Activated gamma-delta T cell treated with Interleukin-2 at 50 U/mL for 16 hours (primary cell): Measurements from ENCODE around the gene HYI.
"Not testable (repeated sequence)": the region's sequence is repeated elsewhere in the genome, so short reads cannot be mapped to it uniquely, and the experiment has no call there.

Experiments used
- DNase-seq: peaks from one replicate; pipeline ENCODE4 v3.0.0-alpha.2; 2020

The HYI gene

DNA sequence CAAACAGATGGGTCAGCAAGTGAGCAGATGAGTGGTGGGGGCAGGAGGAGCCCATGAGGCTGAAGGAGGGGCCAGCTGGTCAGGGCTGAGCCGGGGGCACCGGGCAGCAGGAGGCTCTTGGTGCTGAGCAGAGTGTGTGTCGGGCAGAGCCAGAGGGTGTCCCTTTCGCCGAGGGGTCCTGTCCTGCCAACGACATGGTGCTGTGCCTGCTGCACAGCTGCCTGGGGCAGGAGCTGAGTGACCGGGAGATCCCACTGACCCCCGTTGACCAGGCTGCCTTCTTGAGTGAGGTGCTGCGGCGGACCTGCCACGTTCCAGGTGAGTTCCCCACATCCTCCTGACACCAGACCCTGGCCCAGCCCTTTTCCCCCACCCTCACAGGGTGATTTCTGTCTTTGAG is 27.5 kb downstream of the HYI start:
- no peak for DNase-seq

DNA sequence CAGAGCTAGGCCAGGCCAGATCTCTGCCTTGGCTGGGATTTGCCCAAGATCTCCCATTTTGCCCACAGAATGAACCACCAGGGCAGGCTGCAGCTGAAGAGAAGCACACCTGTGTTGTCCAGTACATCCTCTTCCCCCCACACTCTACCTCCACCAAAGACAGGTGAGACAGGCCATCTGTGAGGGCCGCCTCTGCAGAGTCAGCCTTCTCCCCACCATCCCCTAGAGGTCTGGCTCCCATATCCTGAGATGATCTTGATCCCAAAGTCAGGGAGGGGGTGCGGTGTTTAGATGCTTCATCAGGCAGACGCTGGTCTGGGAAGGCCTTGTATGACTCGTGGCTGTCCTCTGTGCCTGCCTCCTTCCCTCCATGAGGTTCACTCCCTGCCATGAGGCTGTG is 28.7 kb downstream of the HYI start:
- DNase-seq, result no peak

DNA sequence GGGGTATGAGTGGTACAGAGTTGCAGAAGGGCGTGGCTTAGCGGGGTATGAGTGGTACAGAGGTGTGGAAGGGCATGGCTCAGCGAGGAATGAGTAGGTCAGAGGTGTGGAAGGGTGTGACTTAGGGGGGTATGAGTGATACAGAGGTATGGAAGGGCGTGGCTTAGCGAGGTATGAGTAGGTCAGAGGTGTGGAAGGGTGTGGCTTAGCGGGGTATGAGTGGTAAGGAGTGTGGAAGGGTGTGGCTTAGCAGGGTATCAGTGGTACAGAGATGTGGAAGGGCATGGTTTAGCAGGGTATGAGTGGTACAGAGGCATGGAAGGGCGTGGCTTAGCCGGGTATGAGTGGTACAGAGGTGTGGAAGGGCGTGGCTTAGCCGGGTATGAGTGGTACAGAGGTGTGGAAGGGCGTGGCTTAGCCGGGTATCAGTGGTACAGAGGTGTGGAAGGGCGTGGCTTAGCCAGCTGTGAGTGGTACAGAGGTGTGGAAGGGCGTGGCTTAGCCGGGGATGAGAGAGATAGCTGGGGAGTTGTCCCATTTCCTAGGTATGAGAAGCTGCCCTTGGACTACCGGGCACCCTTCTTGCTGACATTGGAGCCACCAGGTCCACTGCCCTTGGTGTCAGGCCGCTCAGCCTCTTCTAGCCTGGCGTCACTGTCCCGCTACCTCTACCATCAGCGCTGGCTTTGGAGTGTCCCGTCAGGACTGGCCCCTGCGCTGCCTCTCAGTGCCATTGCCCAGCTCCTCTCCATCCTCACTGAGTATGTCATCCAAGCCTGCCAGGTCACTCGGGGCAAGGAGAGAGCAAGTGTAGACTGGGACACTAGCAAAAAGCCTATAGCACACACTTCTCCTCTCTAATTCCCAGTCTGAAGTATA is 29.8 kb downstream of the HYI start:
- DNase-seq, result no peak

DNA sequence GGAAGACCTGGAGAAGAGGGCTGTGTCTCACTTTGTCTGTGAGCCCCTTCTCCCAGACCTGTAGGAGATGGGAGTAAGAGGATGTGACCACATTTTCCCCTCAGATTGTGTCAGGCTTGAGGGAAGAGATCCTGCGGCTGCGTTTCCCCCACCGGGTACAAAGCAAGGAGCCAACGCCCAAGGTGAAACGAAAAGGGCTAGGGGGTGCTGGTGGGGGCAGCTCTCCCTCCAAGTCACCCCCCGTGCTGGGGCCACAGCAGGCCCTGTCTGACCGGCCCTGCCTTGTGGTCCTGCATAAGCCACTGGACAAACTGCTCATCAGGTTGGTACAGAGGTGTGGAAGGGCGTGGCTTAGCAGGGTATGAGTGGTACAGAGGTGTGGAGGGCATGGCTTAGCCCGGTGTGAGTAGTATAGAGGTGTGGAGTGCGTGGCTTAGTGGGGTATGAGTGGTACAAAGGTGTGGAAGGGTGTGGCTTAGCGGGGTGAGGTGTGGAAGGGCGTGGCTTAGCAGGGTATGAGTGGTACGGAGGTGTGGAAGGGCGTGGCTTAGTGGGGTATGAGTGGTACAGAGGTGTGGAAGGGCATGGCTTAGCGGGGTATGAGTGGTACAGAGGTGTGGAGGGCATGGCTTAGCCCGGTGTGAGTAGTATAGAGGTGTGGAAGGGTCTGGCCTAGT is 30.6 kb downstream of the HYI start:
- DNase-seq, result no peak

DNA sequence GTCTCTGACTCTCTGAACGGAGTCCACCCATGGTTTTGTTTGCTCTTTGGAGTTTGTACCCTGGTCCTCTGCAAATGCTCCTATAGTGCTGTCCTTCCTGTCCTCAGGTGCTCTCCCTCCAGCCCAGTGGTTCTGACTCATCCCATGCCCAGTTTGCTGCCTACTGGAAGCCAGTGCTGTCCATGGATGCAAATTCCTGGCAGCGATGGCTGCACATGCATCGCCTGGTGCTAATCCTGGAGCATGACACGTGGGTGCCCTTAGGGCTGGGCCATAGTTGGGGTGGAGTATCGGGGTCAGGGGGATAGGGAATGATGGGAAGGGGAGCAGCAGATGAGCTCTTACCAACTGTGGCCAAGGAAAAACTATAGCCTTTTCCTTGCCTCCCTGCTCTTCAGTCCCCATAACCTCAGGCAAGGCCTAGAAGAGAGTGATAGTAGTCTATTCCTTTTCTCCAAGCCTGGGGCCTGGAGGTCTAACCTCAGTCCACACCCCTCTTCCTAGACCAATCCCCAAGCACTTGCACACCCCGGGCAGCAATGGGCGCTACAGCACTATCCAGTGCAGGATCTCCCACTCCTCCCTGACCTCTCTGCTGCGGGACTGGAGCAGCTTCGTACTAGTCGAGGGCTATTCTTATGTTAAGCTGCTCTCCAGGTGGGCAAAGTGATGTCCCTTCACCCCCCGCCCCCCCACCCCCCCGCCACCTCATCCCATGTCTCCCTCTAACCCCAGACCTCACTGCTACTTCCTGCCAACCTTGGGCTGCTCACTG is 31.6 kb downstream of the HYI start:
- DNase-seq, result no peak

DNA sequence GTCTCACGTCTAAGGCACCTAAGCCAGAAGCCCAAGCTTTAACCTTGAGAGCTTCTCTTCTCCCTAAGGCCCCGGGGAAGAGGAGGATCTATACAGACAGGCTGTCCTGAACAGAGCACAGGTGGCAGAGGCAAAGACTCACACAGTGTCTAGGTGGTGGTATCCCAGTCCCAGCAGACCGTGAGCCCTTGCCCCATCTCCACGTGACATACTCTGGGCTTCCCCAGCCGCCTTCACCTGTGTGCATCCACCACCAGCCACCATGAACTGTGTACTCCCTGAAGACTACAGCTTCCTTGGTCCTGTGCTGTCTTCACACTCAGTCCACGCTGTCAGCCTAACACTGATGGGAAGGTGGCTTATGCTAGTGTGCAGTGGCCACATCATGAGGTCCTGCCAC is 32.3 kb downstream of the HYI start:
- no peak for DNase-seq

DNA sequence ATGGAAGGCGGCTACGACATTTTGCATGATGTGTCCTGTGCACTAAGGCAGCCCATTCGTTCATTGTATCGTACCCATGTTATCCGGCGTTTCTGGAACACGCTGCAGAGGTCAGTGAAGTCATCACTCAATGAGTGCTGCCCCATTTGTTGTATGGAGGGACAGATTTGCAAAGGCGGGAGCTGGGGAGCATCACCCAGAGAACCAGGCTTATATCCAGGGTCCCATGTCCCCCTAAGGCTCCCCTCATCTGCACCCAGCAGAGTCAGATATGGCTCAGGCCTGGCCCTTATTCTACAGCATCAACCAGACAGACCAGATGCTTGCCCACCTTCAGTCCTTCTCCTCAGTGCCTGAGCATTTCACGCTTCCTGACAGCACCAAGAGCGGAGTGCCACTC is 32.9 kb downstream of the HYI start:
- no peak for DNase-seq

DNA sequence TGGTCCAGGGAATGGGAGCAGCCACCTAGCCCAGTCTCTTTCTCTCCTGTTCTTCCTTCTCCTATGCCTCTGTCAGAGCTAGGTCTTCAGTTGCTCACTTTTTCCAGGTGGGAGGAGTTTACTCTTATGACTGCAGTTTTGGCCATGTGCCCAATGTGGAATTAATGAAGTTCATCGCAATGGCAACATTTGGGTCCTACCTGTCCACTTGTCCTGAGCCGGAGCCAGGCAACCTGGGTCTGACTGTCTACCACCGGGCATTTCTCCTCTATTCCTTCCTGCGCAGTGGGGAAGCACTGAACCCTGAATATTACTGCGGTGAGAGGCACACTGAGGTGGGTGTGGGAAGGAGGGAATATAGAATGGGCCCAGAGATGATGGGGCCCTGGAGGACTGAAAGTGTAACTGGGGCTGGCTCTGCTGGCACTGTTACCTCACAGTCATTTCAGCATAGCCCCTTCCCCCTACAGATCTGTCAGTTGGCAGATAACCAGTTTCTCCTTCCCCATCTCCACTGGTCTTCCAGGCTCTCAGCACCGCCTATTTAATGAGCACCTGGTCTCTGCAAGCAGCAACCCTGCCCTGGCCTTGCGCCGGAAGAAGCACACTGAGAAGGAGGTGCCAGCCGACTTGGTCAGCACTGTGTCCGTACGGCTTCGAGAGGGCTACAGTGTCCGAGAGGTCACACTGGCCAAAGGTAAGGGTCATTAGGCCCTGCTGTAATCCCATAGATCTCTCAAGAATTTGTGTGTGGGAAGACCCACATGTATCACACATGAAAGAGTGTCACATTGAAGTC is 33.9 kb downstream of the HYI start:
- DNase-seq, result no peak

DNA sequence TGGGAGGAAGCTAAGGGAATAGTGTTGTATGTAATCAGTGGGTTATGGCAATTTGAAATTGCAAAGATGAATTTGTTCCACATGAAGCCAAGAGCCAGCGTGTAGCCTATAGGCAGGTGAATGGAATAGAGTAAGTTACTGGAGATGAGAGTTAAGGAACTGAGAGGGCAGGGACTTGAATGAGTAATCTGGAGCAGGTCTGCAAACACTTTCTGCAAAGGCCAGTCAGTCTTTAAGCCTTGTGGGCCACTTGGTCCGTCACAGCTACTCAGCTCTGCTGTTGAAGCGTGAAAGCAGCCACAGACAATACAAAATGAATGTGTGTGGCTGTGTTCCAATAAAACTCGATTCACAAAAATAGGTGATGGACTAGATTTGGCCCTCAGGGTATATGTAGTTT is 34.9 kb downstream of the HYI start:
- no peak for DNase-seq

DNA sequence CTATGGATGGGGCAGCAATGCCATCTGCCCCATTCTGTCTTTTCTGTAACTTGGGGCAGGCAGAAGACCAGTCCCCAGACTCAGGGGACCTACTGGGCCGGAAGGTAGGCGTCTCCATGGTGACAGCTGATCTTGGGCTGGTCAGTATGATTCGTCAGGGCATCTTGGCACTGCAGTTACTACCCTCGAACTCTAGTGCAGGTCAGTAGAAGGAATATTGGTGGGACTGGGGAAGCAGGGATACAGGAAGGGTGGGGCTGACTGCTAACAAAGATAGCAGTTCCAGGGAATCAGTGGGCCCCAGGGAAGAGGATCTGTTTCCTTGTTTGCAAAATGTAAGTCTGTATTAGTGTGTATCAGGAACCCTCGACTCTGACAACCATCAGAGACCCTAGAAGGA is 37.8 kb downstream of the HYI start:
- DNase-seq, result no peak

DNA sequence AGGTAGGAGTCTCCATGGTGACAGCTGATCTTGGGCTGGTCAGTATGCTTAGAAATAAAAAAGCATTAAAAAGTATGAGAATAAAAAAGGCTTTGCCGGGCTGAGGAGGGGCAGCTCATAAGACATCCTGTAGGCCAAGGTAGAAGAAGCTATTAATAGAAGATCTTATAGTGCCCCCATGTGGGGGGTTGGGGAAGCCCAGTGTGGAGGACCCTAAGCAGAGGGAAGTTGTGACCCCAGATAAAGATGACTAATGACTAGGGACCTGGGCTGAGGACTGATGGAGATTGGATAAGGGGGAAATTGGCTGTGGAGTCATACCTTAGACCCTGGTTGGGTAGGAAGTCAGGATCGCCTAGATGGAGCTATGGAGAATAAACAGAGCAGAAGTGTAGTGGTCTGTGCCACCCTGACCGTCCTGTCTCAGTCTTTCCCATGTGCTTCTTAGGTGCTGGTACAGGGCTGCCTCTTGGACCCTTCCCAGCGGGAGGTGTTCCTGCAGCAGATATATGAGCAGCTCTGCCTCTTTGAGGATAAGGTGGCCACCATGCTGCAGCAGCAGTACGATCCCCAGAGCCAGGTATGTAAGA is 39.0 kb downstream of the HYI start:
- DNase-seq, result peak; percentile 65

DNA sequence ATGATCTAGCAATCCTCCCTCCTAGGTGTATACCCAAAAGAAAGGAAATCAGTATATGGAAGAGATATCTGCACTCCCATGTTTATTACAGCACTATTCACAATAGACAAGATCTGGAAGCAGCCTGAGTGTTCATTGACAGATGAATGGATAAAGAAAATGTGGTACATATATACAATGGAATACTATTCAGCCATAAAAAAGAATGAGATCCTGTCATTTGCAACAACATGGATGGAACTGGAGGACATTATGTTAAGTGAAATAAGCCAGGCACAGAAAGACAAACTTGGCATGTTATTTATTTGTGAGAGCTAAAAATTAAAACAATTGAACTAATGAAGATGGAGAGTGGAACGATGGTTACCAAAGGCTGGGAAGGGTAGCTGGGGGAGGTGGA is 40.3 kb downstream of the HYI start:
- DNase-seq, result not testable (repeated sequence)

DNA sequence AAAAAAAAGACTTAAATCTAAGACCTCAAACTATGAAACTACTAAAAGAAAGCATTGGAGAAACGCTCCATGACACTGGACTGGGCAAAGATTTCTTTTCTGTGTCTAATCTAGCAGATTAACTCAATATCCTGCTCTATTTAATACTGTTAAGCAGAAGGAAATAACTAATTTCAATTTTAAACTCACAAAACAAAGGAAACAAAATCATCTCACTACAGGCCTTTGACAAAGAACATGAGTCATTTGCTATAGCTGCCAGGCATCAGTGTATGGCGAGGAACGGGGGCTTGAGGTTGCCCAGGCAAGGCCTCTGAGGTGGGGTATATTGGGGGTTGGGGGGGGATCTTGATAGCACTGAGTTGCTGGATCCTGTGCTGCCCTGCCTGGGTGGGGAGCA is 43.2 kb downstream of the HYI start:
- DNase-seq, result no peak

DNA sequence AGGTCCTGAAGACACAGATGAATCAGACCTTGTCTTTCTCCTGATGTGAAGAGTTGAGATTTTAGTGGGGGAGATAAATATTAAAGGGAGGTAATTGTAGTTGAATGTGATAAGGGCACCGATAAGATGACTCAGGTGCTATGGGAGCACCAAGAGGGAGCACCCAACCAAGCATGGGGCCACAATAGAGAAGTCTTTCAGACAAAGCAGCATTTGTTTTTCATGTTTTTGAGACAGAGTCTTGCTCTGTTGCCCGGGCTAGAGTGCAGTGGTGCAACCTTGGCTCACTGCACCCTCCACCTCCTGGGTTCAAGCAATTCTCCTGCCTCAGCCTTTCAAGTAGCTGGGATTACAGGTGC is 47.9 kb downstream of the HYI start:
- no peak for DNase-seq

DNA sequence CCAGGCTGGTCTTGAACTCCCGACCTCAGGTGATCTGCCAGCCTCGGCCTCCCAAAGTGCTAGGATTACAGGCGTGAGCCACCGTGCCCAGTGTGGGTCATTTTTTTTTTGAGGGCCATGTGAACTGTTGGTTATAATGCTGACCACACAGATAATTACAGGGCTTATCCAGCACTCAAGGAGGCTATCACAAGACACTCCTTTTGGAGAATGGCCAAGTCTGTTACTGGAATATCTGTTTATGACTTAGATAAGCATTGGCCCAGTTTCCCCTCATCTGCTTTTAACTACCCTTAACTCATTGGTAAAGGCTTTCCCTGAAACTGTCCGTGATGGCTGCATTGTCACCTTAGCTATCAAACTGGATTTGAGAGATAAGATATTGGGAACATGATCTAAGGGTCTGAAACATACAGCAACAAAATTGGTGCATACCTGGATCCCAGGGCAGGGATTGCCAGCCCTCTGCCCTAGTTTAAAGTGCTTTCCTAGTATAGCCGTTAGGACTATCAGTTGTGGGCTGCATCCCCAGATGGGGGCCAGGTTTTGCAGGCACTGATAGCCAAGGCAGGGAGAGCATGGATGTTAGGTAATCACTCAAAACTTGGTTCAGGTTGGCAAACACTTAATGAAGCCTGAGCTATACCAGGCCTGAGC is 48.4 kb downstream of the HYI start:
- DNase-seq, result no peak

DNA sequence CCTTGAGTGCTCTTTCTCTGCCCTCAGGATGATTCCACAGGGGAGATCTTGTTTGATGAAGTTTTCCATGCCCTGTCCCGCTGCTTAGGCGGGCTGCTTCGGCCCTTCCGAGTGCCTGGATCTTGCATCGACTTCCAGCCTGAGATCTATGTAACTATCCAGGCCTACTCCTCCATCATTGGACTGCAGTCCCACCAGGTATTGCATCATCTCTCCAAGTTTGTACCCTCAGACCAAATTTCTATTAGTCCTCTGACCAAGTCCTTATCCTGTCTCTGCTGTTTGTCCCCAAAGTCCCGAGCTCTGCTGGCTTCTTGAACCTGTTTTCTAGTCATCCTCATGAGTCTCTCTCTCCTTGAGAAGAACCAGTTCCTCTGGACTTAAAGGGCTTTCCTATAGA is 49.4 kb downstream of the HYI start:
- no peak for DNase-seq

DNA sequence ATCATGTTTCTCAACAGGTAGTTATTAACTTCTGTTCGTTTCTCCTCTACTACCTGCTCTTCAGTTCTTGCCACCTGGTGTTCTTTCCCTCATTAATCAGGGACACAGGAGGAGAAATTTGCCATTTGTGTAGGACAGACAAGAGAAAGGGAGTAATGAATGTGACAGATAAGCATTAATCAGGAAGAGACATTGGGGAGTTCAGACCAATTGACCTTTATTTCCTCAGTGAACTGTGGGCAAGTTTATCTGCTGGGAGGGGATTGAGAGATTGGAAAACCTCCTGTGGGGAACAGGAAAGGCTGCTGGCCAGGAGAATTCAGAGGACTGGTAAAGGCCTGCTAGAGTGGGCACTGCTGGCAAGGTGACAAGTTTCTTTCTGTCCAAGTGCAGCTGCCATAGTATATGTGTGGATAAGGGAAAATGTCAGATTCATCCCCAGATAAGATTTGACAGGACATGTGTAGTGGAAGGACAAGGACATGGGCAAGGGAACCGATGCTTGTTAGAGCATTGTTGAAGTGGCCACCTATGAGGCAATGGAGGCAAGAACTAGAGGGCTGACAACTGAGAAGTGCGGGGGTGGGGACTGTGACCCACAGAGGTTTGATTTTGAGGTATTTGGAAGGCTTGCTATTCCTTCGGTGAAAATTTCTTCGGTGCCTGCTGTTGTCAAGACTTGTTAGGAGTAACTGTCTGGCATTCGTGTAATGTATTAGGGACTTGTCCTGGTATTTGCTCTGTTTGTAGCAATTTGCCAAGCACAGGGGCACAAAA is 51.5 kb downstream of the HYI start:
- DNase-seq, result no peak
